ENCODE data around the gene KRAS.

Gene KRAS

GRCh38 chr12:25284024-25284423 is 33.3 kb upstream of the KRAS start:
- DNase-seq (ENCODE audit: low read depth) = no peak
- TF ChIP-seq, protein P1, sequence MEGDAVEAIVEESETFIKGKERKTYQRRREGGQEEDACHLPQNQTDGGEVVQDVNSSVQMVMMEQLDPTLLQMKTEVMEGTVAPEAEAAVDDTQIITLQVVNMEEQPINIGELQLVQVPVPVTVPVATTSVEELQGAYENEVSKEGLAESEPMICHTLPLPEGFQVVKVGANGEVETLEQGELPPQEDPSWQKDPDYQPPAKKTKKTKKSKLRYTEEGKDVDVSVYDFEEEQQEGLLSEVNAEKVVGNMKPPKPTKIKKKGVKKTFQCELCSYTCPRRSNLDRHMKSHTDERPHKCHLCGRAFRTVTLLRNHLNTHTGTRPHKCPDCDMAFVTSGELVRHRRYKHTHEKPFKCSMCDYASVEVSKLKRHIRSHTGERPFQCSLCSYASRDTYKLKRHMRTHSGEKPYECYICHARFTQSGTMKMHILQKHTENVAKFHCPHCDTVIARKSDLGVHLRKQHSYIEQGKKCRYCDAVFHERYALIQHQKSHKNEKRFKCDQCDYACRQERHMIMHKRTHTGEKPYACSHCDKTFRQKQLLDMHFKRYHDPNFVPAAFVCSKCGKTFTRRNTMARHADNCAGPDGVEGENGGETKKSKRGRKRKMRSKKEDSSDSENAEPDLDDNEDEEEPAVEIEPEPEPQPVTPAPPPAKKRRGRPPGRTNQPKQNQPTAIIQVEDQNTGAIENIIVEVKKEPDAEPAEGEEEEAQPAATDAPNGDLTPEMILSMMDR (IDR thresholded peaks at IDR 0.05; ENCODE audit: low read depth, low read length, missing control alignments) = no peak
- H3K4me3 ChIP-seq (ENCODE audit: low read depth, low read length) = no peak overlapping the region

DNA sequence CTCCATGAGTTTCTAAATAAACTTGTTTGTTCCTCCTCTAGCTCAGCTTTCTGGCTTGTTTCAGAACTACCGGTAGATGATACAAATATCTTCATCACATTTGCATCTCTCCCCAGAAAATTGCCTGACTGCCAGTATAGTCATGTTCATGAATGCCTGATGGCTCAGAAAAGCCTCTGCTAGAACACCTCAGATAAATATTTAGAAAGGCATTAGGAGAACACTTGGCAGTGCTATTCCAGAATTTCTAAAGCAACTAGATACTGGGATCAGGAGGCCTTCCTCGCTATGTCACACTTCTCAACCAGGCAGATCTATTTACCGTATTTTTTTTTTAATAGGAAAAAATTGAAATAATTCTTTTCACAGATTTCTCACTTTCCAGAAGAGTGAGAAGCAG is 32.3 kb upstream of the KRAS start:
- H3K4me3 ChIP-seq (ENCODE audit: low read depth, low read length) = no peak overlapping the region
- TF ChIP-seq, protein P1 (IDR thresholded peaks at IDR 0.05; ENCODE audit: low read depth, low read length, missing control alignments) = no peak
- DNase-seq (ENCODE audit: low read depth) = no peak

- H3K4me3 ChIP-seq (ENCODE audit: low read depth, low read length) = no peak overlapping the region
- TF ChIP-seq, protein P1 (IDR thresholded peaks at IDR 0.05; ENCODE audit: low read depth, low read length, missing control alignments) = no peak
- no peak for DNase-seq (ENCODE audit: low read depth)
Observed at GRCh38 chr12:25280082-25280481, 29.4 kb upstream of the KRAS start.

GRCh38 chr12:25278269-25278668 is 27.5 kb upstream of the KRAS start:
- TF ChIP-seq, protein P1 (IDR thresholded peaks at IDR 0.05; ENCODE audit: low read depth, low read length, missing control alignments) = no peak

GRCh38 chr12:25276199-25276937 is 25.6 kb upstream of the KRAS start:
- H3K4me3 ChIP-seq (ENCODE audit: low read depth, low read length) = no peak overlapping the region
- TF ChIP-seq, protein P1 (IDR thresholded peaks at IDR 0.05; ENCODE audit: low read depth, low read length, missing control alignments) = no peak
- DNase-seq (ENCODE audit: low read depth) = no peak

More at GRCh38 chr12:25278269-25278668, 27.5 kb upstream of the KRAS start:
- no peak for DNase-seq (ENCODE audit: low read depth)
- no peak overlapping the region for H3K4me3 ChIP-seq (ENCODE audit: low read depth, low read length)

DNA sequence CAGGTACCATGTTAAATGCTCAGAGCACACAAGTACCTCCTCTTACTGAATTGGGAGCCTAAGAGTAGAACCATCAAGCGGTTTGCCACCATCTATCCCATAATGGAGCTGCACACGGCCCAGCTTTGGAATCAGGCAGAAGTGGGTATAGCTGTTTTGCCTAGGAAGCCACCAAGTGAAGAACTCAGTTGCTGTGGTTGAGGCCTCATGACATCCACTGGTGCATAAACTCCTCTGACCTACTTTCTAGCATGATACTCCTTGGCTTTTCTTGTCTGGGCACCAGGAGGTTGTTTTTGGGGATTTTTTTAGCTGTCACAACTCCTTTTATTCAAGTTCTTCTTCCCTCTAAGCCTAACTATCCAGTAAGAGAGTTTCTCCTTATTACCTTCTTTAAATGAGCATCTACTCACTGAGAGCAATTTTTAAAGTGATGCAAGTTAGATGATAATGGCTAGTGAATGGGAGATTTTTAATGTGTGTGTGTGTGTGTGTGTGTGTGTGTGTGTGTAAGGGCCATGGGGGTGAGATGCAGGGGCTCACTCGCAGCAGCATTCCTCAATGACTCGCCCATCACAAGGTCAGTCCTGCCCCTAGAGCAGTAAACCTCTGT is 20.9 kb upstream of the KRAS start:
- no peak for DNase-seq (ENCODE audit: low read depth)
- no peak overlapping the region for H3K4me3 ChIP-seq (ENCODE audit: low read depth, low read length)
- TF ChIP-seq, protein P1 (IDR thresholded peaks at IDR 0.05; ENCODE audit: low read depth, low read length, missing control alignments) = no peak
